Pancreas (tissue), 10 donors: ENCODE data around the gene TRIM47. TPM values are rescaled to one million over a fixed set of nuclear protein-coding genes. Genes with fewer than 3 reads are reported as not detected.
A peak's percentile ranks its signal among the peaks of the same experiment; 100 is the strongest.

Experiments used
- ATAC-seq, 4 donors: fragments of 200-7000 bp; cut with Tn5 transposase; one replicate each; pipeline versions ENCODE4 v1.8.0 to v1.9.1; 2020; ENCODE audit warnings: mild to moderate bottlenecking in 4 of 4, moderate library complexity in 4 of 4
- DNase-seq, 6 donors: peaks; one replicate each; pipeline ENCODE4 v3.0.0-alpha.2; 2020
- FAIRE-seq: peaks from 2 replicates; lab custom pipeline; 2012; peaks lifted over from hg19 to GRCh38; lab: Jason Lieb, UNC
- H3K27ac ChIP-seq, 4 donors: fragments of 200-600 bp; sonication (generic); 1 replicate in 3 of 4; 2 replicates in 1 of 4; pipeline versions ENCODE4 v1.5.0 to v1.8.0; 2020
- H3K27me3 ChIP-seq, 4 donors: fragments of 200-600 bp; one replicate each; pipeline ENCODE4 v1.8.0; 2021
- H3K36me3 ChIP-seq, 3 donors: fragments of 200-600 bp; sonication (generic) in 1 of 3; one replicate each; pipeline versions ENCODE4 v1.5.0 to v1.8.0; 2020 to 2021
- H3K4me1 ChIP-seq, 3 donors: fragments of 200-600 bp; one replicate each; pipeline ENCODE4 v1.8.0; 2021
- H3K4me3 ChIP-seq, 4 donors: fragments of 200-600 bp; sonication (generic) in 2 of 4; one replicate each; pipeline versions ENCODE4 v1.5.0 to v1.8.0; 2020 to 2021
- H3K9me3 ChIP-seq, 4 donors: fragments of 200-600 bp; one replicate each; pipeline ENCODE4 v1.8.0; 2021
- WGBS, 2 donors: extraction: QIAGEN DNeasy Blood & Tissue Kit; methylation state at CpG; one replicate each; pipeline ENCODE4 v1.1.7; 2013; 5-methylcytosine and 5-hydroxymethylcytosine counted together
- intact Hi-C, 3 donors: fragments of 100-400 bp; cut with DNase I; formaldehyde crosslinking; loops; one replicate each; pipeline versions ENCODE4 v1.11.1 to v1.14.2; 2022
- polyA plus RNA-seq, 2 donors: library from polyadenylated mRNA; stranded (reverse); fragments of 200-250 nt; gene quantifications; one replicate each; pipeline ENCODE4 v1.2.3, GENCODE V29; 2013
- total RNA-seq, 6 donors: library from RNA; stranded (reverse); fragmentation: NEBNext Ultra II Directional in 4 of 6; extraction: Animal tissue kit (Norgen Biotek cat#: 25700) in 4 of 6; gene quantifications; one replicate each; pipeline versions ENCODE4 v1.2.1 to v1.2.4, GENCODE V29; 2021 to 2023
- TF ChIP-seq, protein P1 (sequence below), 4 donors: fragments of 200-600 bp; sonication (generic) in 3 of 4; IDR thresholded peaks; one replicate each; pipeline versions ENCODE4 v1.5.0 to v1.8.0; 2021; ENCODE audit warnings: antibody characterized with exemption in 4 of 4
- donor health status: healthy with polysubstance abuse.
- donor health status: DM: no; HTN: no; CAD: no; lungs with moderate emphysema.
- donor health status: DM: no; HTN: no; CAD: no.
- donor health status: control.
- donor health status: control.
- donor health status: Bipolar disorder and iron deficiency.
- donor health status: DM: yes; HTN: yes; CAD: no.
- donor health status: DM: no; HTN: no; CAD: no.
- donor health status: DM: no; HTN: no; CAD: no.
- donor health status: DM: yes; HTN: yes; CAD: no.

The TRIM47 gene
- total and polyA plus RNA-seq, 8 donors: 4.2 to 58.2 (median 28.9) TPM

DNA sequence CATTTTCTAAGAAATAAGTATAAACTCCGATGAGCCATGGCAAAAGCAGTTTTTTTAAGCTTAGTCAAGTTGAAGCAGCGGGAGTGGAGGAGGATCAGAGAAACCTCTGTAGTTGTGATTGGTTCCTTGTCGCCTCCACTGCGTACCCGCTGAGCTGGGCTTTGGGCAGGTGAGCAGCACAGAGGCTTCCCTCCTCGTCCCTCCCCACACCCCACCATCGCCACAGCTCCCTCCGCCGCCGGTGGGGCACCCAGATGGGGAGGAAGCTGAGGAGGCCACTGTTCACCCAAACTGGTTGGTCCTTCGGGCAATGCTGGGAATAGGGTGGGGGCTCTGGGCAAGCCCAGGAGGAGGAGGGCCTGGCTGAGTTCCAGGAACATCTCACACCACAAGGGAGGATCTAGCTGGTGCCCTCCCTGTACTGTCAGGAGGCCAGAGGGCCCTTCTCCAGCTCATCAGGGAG lies 31.5 kb upstream of the TRIM47 start:
- H3K27ac ChIP-seq: no peak overlapping the region
- no peaks in the 10 kb centered on the region for H3K36me3 ChIP-seq
- peak in 1 of 6 donors; percentile 38 for DNase-seq
- peaks cover 0 to 6% (median 3%) of the 10 kb centered on the region in 3 donors for H3K4me1 ChIP-seq
- ATAC-seq: no peak
- no peaks in the 10 kb centered on the region for H3K9me3 ChIP-seq
- H3K4me3 ChIP-seq: no peak overlapping the region
- intact Hi-C loops: loop anchor here in 2 of 3 donors (5.0 to 10.0 kb wide), 2 partner anchors 85 to 97 kb away; no protein-coding TSS in a partner anchor
- TF ChIP-seq, protein P1, sequence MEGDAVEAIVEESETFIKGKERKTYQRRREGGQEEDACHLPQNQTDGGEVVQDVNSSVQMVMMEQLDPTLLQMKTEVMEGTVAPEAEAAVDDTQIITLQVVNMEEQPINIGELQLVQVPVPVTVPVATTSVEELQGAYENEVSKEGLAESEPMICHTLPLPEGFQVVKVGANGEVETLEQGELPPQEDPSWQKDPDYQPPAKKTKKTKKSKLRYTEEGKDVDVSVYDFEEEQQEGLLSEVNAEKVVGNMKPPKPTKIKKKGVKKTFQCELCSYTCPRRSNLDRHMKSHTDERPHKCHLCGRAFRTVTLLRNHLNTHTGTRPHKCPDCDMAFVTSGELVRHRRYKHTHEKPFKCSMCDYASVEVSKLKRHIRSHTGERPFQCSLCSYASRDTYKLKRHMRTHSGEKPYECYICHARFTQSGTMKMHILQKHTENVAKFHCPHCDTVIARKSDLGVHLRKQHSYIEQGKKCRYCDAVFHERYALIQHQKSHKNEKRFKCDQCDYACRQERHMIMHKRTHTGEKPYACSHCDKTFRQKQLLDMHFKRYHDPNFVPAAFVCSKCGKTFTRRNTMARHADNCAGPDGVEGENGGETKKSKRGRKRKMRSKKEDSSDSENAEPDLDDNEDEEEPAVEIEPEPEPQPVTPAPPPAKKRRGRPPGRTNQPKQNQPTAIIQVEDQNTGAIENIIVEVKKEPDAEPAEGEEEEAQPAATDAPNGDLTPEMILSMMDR (IDR thresholded peaks at IDR 0.05): no peak
- no peak for FAIRE-seq
- H3K27me3 ChIP-seq: no peaks in the 10 kb centered on the region
- WGBS, 2 donors: 80 to 82% methylated on average over 11 of the region's 11 CpGs

DNA sequence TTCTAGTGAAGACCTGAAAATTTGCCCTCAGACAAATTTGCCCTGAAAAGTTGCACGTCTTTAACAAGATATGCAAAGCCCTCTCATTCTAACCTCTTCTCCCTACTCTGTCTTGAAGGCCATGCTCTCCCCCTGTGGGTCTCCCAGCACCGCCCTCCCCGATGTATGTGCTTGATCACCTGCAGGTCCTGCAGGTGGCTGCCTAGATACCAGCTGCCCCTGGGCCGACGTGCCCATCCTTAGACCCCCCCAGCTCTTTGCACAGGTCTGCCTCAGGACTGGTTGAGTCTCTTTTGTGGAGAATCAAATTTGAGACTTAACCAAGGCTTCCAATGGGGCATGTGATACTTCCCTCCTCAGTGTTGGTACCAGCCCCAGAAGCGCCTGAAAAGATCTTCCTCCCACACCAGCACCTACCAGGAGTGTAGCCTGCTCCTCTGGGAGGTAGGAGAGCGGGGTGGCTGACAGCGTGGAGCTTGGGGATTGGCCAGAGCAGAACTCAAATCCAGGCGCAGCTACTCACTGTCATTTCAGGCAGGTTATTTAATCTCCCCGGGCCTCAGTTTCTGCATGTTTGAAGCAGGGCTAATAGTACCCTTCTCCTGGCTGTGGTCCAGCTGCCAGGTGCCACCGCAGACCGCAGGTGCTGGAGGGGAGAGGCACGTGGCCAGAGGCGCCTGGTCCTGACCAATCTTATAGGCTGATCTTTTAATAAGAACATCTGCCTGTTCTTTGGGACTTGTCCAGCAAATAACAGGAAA lies 30.9 kb upstream of the TRIM47 start:
- WGBS, 2 donors: 68 to 69% methylated on average over 14 of the region's 14 CpGs
- Histone ChIP-seq H3K36me3 (no peaks in the 10 kb centered on the region), H3K9me3 (no peaks in the 10 kb centered on the region), H3K27ac (no peak overlapping the region), H3K27me3 (no peaks in the 10 kb centered on the region), H3K4me1 (peaks cover 0 to 6% (median 3%) of the 10 kb centered on the region in 3 donors), H3K4me3 (no peak overlapping the region)
- ATAC-seq (no peak), DNase-seq (peak in 2 of 6 donors; percentile 51 to 62), FAIRE-seq (no peak)
- intact Hi-C loops: loop anchor here in 1 of 3 donors (5.0 kb wide), 1 partner anchor 98 kb away; no protein-coding TSS in a partner anchor
- TF ChIP-seq, protein P1 (IDR thresholded peaks at IDR 0.05): no peak

DNA sequence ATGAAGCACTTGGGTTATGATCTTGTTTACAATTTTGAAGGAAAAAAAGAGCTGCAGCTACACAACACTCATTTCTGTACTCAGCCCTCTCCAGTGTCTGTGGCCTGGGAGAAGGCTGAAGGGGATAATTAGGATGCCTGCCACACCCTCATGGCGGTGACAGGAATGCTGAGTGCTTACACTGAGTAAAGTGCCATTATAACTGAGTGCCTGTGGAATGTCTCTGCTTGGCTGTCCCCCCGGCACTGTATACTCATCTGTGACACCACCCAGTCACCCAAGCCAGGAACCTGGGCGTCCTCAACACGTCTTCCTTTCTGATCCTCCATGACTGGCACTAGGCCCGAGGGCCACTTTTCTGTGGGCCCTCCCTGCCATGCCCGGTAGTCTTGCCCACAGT lies 29.8 kb upstream of the TRIM47 start:
- no peaks in the 10 kb centered on the region for H3K9me3 ChIP-seq
- H3K27me3 ChIP-seq: no peaks in the 10 kb centered on the region
- FAIRE-seq (no peak), ATAC-seq (no peak), DNase-seq (no peak)
- H3K4me1 ChIP-seq: peaks cover 0 to 14% (median 13%) of the 10 kb centered on the region in 3 donors
- TF ChIP-seq, protein P1 (IDR thresholded peaks at IDR 0.05): no peak
- H3K4me3 ChIP-seq: no peak overlapping the region
- WGBS, 2 donors: 78% methylated on average over 6 of the region's 6 CpGs
- intact Hi-C loops: loop anchor here in 1 of 3 donors (5.0 kb wide), 1 partner anchor 99 kb away; no protein-coding TSS in a partner anchor
- H3K27ac ChIP-seq: no peak overlapping the region
- no peaks in the 10 kb centered on the region for H3K36me3 ChIP-seq

DNA sequence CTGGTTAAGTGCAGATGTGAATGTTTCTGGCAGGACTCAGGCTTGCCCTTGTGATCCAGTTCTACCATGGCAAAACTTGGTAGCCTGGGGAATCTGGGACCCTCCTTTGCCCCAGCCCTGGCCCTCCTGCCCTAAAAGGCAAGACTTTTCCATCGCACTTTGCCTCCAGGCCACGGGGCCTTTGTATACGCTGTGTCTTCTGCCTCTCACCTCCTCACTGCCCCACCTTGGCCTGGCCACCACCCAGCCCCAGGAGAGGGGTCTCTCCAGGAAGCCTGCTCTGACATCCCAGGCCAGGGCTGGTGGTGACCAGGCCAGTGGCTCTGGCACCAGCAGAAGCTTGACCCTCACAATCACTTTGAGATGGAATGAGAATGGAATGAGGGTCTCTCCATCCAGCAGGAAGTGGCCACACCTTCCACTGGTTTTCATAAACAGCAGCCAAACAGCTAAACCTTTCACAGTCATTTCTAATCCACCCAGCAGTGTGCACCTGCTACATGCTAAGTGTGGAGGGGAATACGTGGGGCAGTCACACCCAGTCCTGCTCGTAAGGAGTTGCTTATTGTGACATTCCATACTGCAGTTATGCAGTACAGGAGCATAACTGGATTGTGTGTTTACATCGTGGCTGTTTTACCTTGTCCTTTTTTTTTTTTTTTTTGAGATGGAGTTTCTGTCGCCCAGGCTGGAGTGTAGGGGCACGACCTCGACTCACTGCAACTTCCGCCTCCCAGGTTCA lies 27.9 kb upstream of the TRIM47 start:
- DNase-seq: peak in 2 of 6 donors; percentile 58 to 69

More for the DNA sequence above, 27.9 kb upstream of the TRIM47 start:
- intact Hi-C loops: loop anchor here in 1 of 3 donors (5.0 kb wide), 1 partner anchor 101 kb away; no protein-coding TSS in a partner anchor
- ATAC-seq: no peak
- H3K4me3 ChIP-seq: no peak overlapping the region
- H3K4me1 ChIP-seq: peaks cover 0 to 15% (median 13%) of the 10 kb centered on the region in 3 donors
- peak overlapping the region in 1 of 4 donors; percentile 2 for H3K27ac ChIP-seq
- peaks cover 3 to 7% (median 6%) of the 10 kb centered on the region in 3 donors for H3K36me3 ChIP-seq
- TF ChIP-seq, protein P1 (IDR thresholded peaks at IDR 0.05): no peak
- no peaks in the 10 kb centered on the region for H3K9me3 ChIP-seq
- H3K27me3 ChIP-seq: no peaks in the 10 kb centered on the region
- WGBS, 2 donors: 88 to 91% methylated on average over 10 of the region's 10 CpGs
- FAIRE-seq: no peak
